Measurements from ENCODE around the gene MAPK4. TPM values are rescaled to one million over a fixed set of nuclear protein-coding genes. Genes with fewer than 3 reads are reported as not detected.

MAPK4 gene
- total and polyA plus RNA-seq, 9 donors: 0.80 to 21.7 (median 3.4) TPM

DNA sequence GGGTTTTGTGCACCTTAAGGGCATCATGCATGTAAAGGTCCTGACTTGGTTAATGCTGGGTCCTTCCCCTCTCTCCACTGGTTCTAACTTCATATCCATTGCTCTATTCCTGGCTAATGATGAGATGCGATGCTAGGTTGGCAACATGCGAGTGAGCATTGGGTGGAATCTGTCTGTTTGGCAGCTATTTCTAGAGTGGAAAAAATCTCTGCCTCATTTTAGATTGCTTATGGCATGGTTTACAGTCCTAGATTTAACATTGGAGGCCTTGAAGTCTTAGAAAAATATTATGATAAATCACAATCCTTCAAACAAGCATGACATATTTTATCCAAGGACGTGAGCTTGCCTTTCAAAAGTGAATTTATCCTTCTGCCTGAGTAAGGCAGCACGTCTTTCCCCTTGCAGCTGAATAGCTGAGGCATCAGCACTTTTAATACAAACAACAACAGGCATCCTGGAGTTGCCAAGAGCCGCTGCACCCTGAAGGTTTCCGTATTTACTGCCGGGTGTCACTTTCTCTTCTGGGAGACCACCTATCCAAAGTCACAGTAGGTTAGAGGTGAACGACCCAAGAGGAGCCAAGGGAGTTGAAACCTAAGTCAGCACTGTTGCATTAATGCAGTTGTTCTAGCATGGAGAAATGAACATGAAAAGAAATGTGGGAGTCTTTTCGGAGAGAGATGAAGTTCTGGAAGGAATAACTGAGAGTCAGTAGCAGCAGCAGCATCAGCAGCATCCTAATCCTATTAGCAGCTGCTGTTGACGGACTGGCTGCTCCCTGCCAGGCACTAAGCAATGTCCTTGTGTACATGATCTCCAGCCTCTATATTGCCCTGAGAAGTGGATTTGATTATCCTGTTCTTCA lies 78.4 kb downstream of the MAPK4 start:
- no peaks in the 10 kb centered on the region for H3K36me3 ChIP-seq
- no peaks in the 10 kb centered on the region for H3K27me3 ChIP-seq
- DNase-seq: no peak
- H3K4me1 ChIP-seq (ENCODE audit: insufficient read depth): peaks cover 2% of the 10 kb centered on the region
- WGBS, 3 donors: 22 to 37% (median 26%) methylated on average over 10 of the region's 10 CpGs
- H3K9me3 ChIP-seq: no peaks in the 10 kb centered on the region
- no peak for TF ChIP-seq POLR2A (IDR thresholded peaks at IDR 0.05)
- no peak for TF ChIP-seq EP300 (IDR thresholded peaks at IDR 0.05)
- TF ChIP-seq, protein P1, sequence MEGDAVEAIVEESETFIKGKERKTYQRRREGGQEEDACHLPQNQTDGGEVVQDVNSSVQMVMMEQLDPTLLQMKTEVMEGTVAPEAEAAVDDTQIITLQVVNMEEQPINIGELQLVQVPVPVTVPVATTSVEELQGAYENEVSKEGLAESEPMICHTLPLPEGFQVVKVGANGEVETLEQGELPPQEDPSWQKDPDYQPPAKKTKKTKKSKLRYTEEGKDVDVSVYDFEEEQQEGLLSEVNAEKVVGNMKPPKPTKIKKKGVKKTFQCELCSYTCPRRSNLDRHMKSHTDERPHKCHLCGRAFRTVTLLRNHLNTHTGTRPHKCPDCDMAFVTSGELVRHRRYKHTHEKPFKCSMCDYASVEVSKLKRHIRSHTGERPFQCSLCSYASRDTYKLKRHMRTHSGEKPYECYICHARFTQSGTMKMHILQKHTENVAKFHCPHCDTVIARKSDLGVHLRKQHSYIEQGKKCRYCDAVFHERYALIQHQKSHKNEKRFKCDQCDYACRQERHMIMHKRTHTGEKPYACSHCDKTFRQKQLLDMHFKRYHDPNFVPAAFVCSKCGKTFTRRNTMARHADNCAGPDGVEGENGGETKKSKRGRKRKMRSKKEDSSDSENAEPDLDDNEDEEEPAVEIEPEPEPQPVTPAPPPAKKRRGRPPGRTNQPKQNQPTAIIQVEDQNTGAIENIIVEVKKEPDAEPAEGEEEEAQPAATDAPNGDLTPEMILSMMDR (IDR thresholded peaks at IDR 0.05): no peak
- peak overlapping the region in 1 of 2 donors; percentile 38 for H3K27ac ChIP-seq
- H3K4me3 ChIP-seq: no peak overlapping the region
- intact Hi-C loops (cut with DNase I): no loop called here

DNA sequence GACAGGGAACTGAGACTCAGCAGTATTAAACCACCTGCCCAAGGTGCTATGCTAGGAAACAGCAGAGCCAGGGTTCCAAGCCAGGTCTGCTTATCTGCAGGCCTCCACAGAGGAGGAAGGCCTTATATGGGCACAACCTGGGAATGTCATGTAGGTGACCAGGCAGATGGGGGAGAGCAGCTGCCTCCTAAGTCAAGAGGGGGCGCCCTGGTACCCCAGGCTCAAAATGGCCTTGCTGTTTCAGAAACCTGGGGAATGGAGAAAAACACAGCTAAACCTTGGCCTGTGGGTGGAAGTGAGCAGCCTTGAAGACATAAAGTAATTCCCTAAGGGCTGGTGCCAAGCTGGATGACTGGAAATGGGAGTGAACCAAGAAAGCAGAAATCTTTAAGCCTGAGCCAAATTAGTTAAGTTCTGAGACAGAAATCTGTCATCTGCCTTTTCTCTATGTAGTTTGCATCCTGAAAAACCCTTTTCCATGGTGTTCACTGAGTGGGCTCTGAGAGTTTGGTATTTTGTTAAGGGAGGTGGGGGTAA lies 79.1 kb downstream of the MAPK4 start:
- Histone ChIP-seq H3K4me3 (no peak overlapping the region), H3K27me3 (no peaks in the 10 kb centered on the region), H3K27ac (peak overlapping the region in 1 of 2 donors; percentile 38), H3K4me1 (ENCODE audit: insufficient read depth) (peaks cover 2% of the 10 kb centered on the region), H3K9me3 (no peaks in the 10 kb centered on the region), H3K36me3 (no peaks in the 10 kb centered on the region)
- TF ChIP-seq EP300 (IDR thresholded peaks at IDR 0.05): no peak
- no peak for TF ChIP-seq POLR2A (IDR thresholded peaks at IDR 0.05)
- no peak for DNase-seq
- intact Hi-C loops (cut with DNase I): no loop called here
- WGBS, 3 donors: 86 to 94% (median 92%) methylated on average over 1 of the region's 1 CpG

DNA sequence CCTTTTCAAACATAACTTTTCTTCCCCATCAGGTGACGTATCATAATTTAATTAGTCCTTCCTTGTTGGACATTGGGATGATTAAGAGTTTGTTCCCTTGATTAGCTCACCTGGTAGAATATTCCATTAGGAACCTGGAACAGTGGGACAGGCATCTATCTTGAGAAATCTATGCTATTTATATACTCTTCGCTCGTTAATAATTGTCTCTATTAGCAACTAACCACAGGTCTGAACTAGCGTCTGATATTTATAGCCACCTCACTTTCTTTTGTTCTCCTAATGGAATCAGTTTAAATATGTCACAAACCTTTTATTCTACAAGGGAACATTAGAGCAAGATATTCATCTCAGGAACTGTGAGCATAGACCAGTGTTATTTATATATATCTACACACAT lies 79.8 kb downstream of the MAPK4 start:
- DNase-seq: no peak
- H3K36me3 ChIP-seq: no peaks in the 10 kb centered on the region
- 85 to 90% (median 86%) methylated on average over 4 of the region's 4 CpGs for WGBS, 3 donors
- TF ChIP-seq, protein P1 (IDR thresholded peaks at IDR 0.05): no peak
- TF ChIP-seq EP300 (IDR thresholded peaks at IDR 0.05) (no peak), POLR2A (IDR thresholded peaks at IDR 0.05) (no peak)
- H3K4me1 ChIP-seq (ENCODE audit: insufficient read depth): peaks cover 2% of the 10 kb centered on the region
- intact Hi-C loops (cut with DNase I): no loop called here
- H3K9me3 ChIP-seq: no peaks in the 10 kb centered on the region
- H3K27me3 ChIP-seq: no peaks in the 10 kb centered on the region
- no peak overlapping the region for H3K27ac ChIP-seq
- H3K4me3 ChIP-seq: no peak overlapping the region

DNA sequence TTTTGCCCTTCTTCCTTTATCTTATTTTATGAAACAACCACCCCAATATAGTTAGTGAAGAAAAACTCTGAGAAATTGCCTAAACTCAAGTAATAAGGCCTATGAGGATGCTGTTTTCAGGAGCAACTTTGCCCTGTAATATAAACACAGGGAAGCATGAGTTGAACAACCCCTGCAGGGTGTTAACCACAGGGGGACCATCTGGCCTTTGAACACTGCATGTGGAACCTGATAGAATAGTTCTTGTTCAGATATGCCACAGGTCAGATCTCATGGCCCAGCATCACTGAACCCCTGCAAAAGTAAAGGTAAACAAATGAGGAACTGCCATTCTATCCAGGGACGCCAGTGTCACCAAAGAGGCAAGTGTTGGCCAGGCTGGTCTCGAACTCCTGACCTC lies 82.6 kb downstream of the MAPK4 start:
- Histone ChIP-seq H3K9me3 (no peaks in the 10 kb centered on the region), H3K4me1 (ENCODE audit: insufficient read depth) (peaks cover 2% of the 10 kb centered on the region), H3K27ac (no peak overlapping the region), H3K36me3 (no peaks in the 10 kb centered on the region), H3K4me3 (no peak overlapping the region), H3K27me3 (no peaks in the 10 kb centered on the region)
- TF ChIP-seq, protein P1 (IDR thresholded peaks at IDR 0.05): no peak
- TF ChIP-seq EP300 (IDR thresholded peaks at IDR 0.05): no peak
- TF ChIP-seq POLR2A (IDR thresholded peaks at IDR 0.05): no peak
- intact Hi-C loops (cut with DNase I): no loop called here
- no peak for DNase-seq
- WGBS, 3 donors: 88 to 96% (median 94%) methylated on average over 2 of the region's 2 CpGs

DNA sequence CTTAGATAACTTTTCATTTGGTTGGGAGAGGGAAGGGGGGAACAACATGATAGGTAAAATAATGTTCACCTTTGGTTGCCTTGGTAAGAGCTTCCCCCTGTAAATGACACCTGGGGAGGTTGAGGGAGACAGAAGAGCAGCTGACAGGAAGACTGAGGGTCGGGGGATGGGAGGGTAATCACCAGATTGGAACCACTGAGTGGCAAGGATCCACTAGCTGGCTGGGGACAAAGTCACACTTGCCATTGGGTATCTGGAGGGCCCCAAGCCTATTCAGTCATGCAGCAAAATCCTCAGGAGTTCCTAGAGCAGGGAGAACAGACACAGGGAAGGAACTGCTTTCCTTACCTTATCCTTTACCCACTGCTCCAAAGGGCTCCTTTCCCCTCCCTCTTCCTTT lies 84.3 kb downstream of the MAPK4 start:
- no peaks in the 10 kb centered on the region for H3K4me1 ChIP-seq (ENCODE audit: insufficient read depth)
- no peaks in the 10 kb centered on the region for H3K9me3 ChIP-seq
- intact Hi-C loops (cut with DNase I): no loop called here
- WGBS, 3 donors: 88 to 95% (median 88%) methylated on average over 1 of the region's 1 CpG
- TF ChIP-seq POLR2A (IDR thresholded peaks at IDR 0.05) (no peak), EP300 (IDR thresholded peaks at IDR 0.05) (no peak)
- TF ChIP-seq, protein P1 (IDR thresholded peaks at IDR 0.05): no peak
- no peaks in the 10 kb centered on the region for H3K36me3 ChIP-seq
- no peaks in the 10 kb centered on the region for H3K27me3 ChIP-seq
- no peak overlapping the region for H3K4me3 ChIP-seq
- no peak for DNase-seq
- no peak overlapping the region for H3K27ac ChIP-seq
